CD4-positive, alpha-beta T cell (primary cell): ENCODE measurements around the gene QSOX1. TPM values are rescaled to one million over a fixed set of nuclear protein-coding genes. Genes with fewer than 3 reads are reported as not detected.

Experiments
- ATAC-seq: fragments of 200-7000 bp; cut with Tn5 transposase; one replicate; pipeline ENCODE4 v1.10.0; 2022; ENCODE audit warnings: mild to moderate bottlenecking; ENCODE audit not compliant: poor library complexity
- CTCF ChIA-PET: fragments of 350-600 bp; sonication (Branson Sonifier 250); formaldehyde crosslinking; loops from one replicate; lab custom pipeline; 2021; ENCODE audit warnings: antibody characterized with exemption, inconsistent platforms; lab: Charles Lee
- POLR2A ChIA-PET: fragments of 350-600 bp; sonication (Branson Sonifier 250); formaldehyde crosslinking; loops from one replicate; lab custom pipeline; 2021; ENCODE audit warnings: antibody characterized with exemption, inconsistent platforms; lab: Charles Lee
- DNase-seq, 14 experiments: peaks; one replicate each; pipeline ENCODE4 v3.0.0-alpha.2; 2013 to 2020; ENCODE audit warnings: mixed read lengths in 2 of 14
- H3K27ac ChIP-seq, 2 donors: one replicate each; pipeline versions ENCODE4 v1.5.1 to v1.7.0; 2013; ENCODE audit warnings: low read length in 2 of 2, low read depth in 1 of 2, mild to moderate bottlenecking in 1 of 2
- H3K27me3 ChIP-seq, 2 experiments: 1 replicate in 1 of 2; 2 replicates in 1 of 2; pipeline versions ENCODE4 v1.6.1 to v1.7.0; 2013; ENCODE audit warnings: low read length in 2 of 2, control low read depth in 1 of 2, mild to moderate bottlenecking in 1 of 2, moderate library complexity in 1 of 2; ENCODE audit not compliant: insufficient read depth in 2 of 2, control insufficient read depth in 1 of 2
- H3K36me3 ChIP-seq: one replicate; pipeline ENCODE4 v1.6.1; 2013; ENCODE audit warnings: low read length, control low read depth; ENCODE audit not compliant: insufficient read depth
- H3K4me1 ChIP-seq: one replicate; pipeline ENCODE4 v1.6.1; 2013; ENCODE audit warnings: low read length, control low read depth; ENCODE audit not compliant: insufficient read depth
- H3K4me3 ChIP-seq: one replicate; pipeline ENCODE4 v1.5.1; 2013; ENCODE audit warnings: mild to moderate bottlenecking, low read length, moderate library complexity
- H3K9me3 ChIP-seq, 2 experiments: 1 replicate in 1 of 2; 2 replicates in 1 of 2; pipeline versions ENCODE4 v1.6.1 to v1.7.0; 2013; ENCODE audit warnings: low read length in 2 of 2, mild to moderate bottlenecking in 2 of 2, control low read depth in 1 of 2, moderate library complexity in 1 of 2; ENCODE audit not compliant: control insufficient read depth in 1 of 2, insufficient read depth in 1 of 2
- H3K27ac Mint-ChIP-seq: one replicate; pipeline ENCODE4 v1.8.0; 2020; ENCODE audit warnings: mixed read lengths
- H3K27me3 Mint-ChIP-seq: one replicate; pipeline ENCODE4 v1.8.0; 2021; ENCODE audit warnings: mixed read lengths
- H3K36me3 Mint-ChIP-seq: one replicate; pipeline ENCODE4 v1.8.0; 2021; ENCODE audit warnings: low read depth, mixed read lengths
- H3K4me1 Mint-ChIP-seq: one replicate; pipeline ENCODE4 v1.8.0; 2021; ENCODE audit warnings: low read depth, mixed read lengths
- H3K4me3 Mint-ChIP-seq: one replicate; pipeline ENCODE4 v1.8.0; 2020; ENCODE audit warnings: mild to moderate bottlenecking, mixed read lengths
- H3K9me3 Mint-ChIP-seq: one replicate; pipeline ENCODE4 v1.8.0; 2020; ENCODE audit warnings: mixed read lengths
- intact Hi-C, 2 experiments: fragments of 100-400 bp; cut with DNase I in 1 of 2; cut with micrococcal nuclease in 1 of 2; formaldehyde crosslinking; loops; one replicate each; pipeline versions ENCODE4 v1.15.1 to v1.9.0; 2023 to 2025; cut with DNase I, micrococcal nuclease
- total RNA-seq, 174 experiments: library from RNA in 2 of 174; stranded (reverse) in 2 of 174; gene quantifications; one replicate each; pipeline ENCODE4 v1.2.3 and lab custom pipeline; 2021 to 2026
- TF ChIP-seq, protein P1 (sequence below): fragments of 200-600 bp; IDR thresholded peaks from one replicate; pipeline ENCODE4 v1.8.0; 2022; ENCODE audit warnings: antibody characterized with exemption, mild to moderate bottlenecking

QSOX1 gene
- total RNA-seq, 2 experiments from 2014 or later, result 13.7 to 14.3 TPM

DNA sequence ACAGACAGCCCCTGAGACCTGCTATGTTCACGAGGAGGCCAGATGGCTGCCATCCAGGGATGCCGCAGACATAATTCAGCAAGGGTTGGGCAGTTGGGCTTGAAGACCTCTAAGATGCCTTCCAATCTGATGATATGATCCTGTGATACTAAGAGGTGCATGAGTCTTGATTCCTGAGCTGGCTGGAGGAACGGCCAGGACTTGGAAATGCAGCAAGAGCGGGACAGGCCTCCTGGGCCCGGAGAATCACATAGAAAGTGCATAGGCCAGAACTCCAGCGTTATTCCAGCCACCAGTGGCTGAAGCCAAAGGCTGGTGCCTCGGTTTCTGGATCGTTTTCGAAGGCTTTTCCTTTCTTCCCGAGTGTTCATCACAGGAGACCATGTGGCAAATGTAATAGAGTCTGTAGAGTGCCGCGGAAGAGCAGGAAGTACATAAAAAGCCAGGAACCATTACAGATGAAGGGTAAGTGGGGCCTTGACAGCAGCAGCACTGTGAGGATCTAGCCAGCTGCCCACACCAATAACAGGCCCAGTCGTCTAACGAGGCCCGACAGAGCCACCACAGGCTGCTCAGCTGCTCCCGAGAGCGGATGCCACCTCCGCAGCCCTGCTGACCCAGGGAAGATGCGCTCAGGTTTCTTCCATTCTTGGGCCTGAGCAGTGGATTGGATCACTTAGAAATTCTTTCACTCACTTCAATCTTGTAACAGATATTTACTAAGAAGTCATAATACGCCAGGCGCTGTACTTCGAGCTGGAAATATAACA is 61.4 kb downstream of the QSOX1 start:
- no peaks in the 10 kb centered on the region for H3K9me3 Mint-ChIP-seq
- no peak for DNase-seq

DNA sequence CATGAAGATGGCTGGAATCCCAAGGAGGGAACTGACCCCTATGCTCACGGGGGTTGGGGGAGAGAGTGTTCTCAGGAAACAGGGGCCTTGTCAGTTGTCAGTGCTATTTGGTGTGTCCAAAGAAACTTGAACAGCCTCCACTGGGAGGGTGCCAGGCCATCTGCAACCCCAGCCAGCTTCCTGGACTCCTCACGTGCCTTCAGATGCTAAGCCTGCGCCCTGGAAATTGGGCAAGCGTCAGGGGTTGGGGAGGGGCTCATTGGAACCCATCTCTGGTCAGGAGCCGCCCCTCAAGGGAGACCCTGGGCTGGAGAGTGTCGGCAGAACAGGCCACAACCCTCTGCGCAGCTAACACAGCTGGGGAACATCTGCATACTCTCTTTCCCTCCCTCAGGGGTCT is 62.3 kb downstream of the QSOX1 start:
- no peak overlapping the region for H3K4me3 Mint-ChIP-seq
- Histone ChIP-seq H3K36me3 (no peaks in the 10 kb centered on the region), H3K4me3 (no peak overlapping the region), H3K27me3 (no peaks in the 10 kb centered on the region), H3K4me1 (peaks cover 9% of the 10 kb centered on the region), H3K9me3 (no peaks in the 10 kb centered on the region), H3K27ac (no peak overlapping the region)
- H3K36me3 Mint-ChIP-seq, result no peaks in the 10 kb centered on the region
- H3K4me1 Mint-ChIP-seq, result peaks cover 11% of the 10 kb centered on the region
- ChIA-PET CTCF (no interaction called here), POLR2A (no interaction called here)
- H3K27me3 Mint-ChIP-seq, result peaks cover 3% of the 10 kb centered on the region
- ATAC-seq (no peak), DNase-seq (no peak)
- no peak overlapping the region for H3K27ac Mint-ChIP-seq
- intact Hi-C loops, result no loop called here
- TF ChIP-seq, protein P1, sequence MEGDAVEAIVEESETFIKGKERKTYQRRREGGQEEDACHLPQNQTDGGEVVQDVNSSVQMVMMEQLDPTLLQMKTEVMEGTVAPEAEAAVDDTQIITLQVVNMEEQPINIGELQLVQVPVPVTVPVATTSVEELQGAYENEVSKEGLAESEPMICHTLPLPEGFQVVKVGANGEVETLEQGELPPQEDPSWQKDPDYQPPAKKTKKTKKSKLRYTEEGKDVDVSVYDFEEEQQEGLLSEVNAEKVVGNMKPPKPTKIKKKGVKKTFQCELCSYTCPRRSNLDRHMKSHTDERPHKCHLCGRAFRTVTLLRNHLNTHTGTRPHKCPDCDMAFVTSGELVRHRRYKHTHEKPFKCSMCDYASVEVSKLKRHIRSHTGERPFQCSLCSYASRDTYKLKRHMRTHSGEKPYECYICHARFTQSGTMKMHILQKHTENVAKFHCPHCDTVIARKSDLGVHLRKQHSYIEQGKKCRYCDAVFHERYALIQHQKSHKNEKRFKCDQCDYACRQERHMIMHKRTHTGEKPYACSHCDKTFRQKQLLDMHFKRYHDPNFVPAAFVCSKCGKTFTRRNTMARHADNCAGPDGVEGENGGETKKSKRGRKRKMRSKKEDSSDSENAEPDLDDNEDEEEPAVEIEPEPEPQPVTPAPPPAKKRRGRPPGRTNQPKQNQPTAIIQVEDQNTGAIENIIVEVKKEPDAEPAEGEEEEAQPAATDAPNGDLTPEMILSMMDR, result no peak
- no peaks in the 10 kb centered on the region for H3K9me3 Mint-ChIP-seq

More for the DNA sequence above, 61.4 kb downstream of the QSOX1 start:
- Mint-ChIP-seq H3K36me3 (no peaks in the 10 kb centered on the region), H3K4me1 (peaks cover 11% of the 10 kb centered on the region), H3K4me3 (no peak overlapping the region), H3K27me3 (peaks cover 5% of the 10 kb centered on the region), H3K27ac (no peak overlapping the region)
- ChIA-PET POLR2A (no interaction called here), CTCF (no interaction called here)
- Histone ChIP-seq H3K27me3 (peaks cover 0 to 5% of the 10 kb centered on the region in 2 experiments), H3K27ac (no peak overlapping the region), H3K4me3 (no peak overlapping the region), H3K4me1 (peaks cover 9% of the 10 kb centered on the region), H3K36me3 (no peaks in the 10 kb centered on the region), H3K9me3 (no peaks in the 10 kb centered on the region)
- no peak for ATAC-seq
- intact Hi-C loops, result no loop called here
- TF ChIP-seq, protein P1, result no peak

DNA sequence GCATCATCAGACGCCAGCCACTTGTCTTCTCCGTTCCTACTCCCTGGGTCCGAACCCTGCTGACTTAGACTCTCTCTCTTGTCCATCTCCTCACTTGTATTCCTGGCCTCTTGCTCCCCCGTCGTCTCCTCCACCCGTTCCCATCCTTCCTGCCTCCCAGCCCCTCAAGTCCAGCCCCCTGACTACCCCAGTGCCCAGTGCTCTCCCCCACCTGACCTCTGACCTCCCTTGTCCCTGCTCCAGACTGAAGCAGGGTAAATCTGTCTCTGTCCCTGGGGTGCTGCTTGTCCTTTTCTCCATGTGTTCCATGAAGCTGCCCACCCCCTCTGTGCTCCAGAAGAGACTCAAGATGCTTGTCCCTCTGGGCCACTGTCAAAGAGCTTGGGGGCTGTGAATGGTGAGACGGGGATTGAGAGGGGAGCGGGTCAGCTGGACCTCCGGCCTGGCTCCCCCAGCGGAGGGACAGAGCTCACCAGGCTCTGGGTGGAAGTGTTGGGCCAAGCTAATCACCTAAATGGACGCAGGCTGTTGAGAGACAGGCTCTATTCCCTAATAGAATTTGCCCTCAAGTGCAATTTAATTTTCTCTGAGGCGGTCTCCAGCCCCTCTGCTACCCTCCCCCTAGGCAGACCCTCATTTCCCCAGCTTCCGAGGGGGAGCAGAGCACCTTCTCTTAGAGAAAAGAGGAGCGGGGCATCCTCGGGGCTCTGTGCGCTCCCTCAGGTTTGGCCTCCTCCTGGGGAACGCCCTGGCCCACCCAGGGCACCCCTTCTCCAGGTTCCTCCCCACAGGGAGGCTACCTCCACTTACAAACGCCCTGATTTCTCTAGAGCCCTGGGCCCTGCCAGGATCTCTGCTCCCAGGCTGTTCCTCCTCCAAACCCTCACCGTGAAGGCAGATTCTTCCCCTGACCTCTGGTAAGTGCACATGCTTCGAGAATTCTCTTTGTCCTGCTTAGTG is 64.4 kb downstream of the QSOX1 start:
- TF ChIP-seq, protein P1, result no peak
- Histone ChIP-seq H3K36me3 (no peaks in the 10 kb centered on the region), H3K27me3 (peaks cover 5 to 6% of the 10 kb centered on the region in 2 experiments), H3K4me3 (no peak overlapping the region), H3K9me3 (no peaks in the 10 kb centered on the region), H3K4me1 (peaks cover under 1% of the 10 kb centered on the region), H3K27ac (no peak overlapping the region)
- intact Hi-C loops, result no loop called here
- Mint-ChIP-seq H3K9me3 (no peaks in the 10 kb centered on the region), H3K36me3 (no peaks in the 10 kb centered on the region), H3K27ac (no peak overlapping the region), H3K27me3 (peaks cover 20% of the 10 kb centered on the region), H3K4me3 (no peak overlapping the region), H3K4me1 (peaks cover under 1% of the 10 kb centered on the region)
- ChIA-PET POLR2A (no interaction called here), CTCF (no interaction called here)
- DNase-seq (no peak), ATAC-seq (no peak)
